ENCODE results near the gene ZIC5.

The ZIC5 gene

DNA sequence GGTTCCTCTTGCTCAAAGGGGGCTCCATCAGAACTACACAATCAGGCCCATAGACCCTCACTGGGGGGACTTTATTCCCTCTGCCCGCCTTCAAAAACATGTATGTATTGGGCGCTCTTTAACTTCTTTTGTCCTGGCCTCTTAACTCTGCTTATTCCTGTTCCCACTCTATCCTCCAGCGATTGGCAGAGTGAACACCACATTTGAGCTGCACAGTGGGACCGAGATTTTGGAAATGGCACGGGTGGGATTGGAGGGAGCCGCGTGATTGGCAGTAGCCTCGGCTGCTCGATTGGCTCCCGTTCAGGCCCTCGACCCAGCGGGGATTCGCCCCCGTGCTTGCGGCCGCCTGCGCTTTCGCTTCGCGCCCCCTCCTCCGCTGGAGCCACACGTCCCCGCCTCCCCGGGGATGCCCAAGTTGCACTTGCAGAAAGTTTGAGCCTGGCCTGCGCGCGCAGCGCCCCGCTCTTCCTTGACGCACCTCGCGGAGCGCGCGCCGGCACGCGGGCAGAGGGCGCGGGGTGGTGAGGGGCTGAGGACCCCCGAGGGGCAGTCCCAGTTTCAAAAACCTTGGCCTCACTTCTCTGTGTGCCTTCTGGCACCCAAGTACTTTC is at the start of gene ZIC5:
ZIC5 (minus strand) TSS at position 192 of the 614 bp plus-strand sequence; CDS start at position 28, 164 bp downstream.
- DNase-seq (ENCODE audit: low read depth) = no peak

- DNase-seq (ENCODE audit: low read depth) = no peak
These were observed 48.3 kb upstream of the ZIC5 start for GRCh38 chr13:100019780-100020356.

- DNase-seq (ENCODE audit: low read depth) = no peak
These were observed 43.1 kb upstream of the ZIC5 start for GRCh38 chr13:100014621-100015020.

GRCh38 chr13:99998261-99998660 is 26.7 kb upstream of the ZIC5 start:
- DNase-seq (ENCODE audit: low read depth) = no peak

DNA sequence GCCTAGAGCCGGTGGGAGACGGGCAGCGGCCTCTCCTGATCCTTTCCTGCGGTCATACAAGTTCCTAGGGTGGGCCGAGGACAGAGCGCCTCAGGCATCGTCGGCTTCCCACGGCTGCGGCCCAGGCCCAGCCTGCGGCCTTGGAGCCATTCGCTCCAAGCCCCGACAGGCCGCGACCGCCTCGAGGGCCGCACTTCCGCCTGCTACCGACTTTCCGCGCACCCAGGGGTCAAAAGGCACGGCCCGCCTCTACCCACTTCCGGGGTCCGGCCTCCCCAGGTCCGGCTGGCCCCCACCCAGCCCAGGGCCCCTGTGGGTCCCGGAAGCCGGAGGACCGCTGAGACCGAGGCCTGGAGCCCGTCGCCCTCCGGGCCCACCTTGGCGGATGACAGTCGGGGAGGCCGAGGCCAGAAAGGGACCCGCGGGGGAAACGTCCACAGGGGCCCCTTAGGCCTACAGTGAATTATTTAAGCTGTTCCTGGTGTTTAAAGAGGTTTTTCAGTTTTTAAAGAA is 26.2 kb upstream of the ZIC5 start:
- no peak for DNase-seq (ENCODE audit: low read depth)

- no peak for DNase-seq (ENCODE audit: low read depth)
These were observed 24.9 kb upstream of the ZIC5 start for GRCh38 chr13:99996381-99996973.

- DNase-seq (ENCODE audit: low read depth) = no peak
These were observed 24.2 kb upstream of the ZIC5 start for GRCh38 chr13:99995589-99996380.

DNA sequence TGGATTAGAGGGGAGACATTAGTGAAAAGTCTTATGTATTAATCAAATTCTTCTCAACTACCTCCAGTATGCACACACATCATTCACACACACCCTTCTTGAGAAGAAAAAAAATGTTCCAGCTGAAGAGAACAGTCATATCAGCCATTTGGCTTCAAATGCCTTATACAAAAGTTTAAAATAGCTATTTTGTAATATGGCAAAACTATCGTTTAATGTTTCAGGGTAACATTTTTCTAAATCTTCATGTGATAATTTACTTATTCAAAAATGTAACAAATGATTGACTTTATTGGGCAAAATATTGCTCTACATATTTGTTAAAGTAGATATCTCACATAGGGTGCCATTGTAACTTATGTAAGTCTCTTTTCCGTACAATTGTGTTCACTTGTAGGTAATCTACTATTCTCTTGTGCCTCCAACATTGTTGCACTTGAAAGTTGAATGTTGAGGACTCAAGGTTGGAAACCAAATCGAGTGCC is 23.6 kb upstream of the ZIC5 start:
- no peak for DNase-seq (ENCODE audit: low read depth)

GRCh38 chr13:99994638-99995020 is 23.1 kb upstream of the ZIC5 start:
- no peak for DNase-seq (ENCODE audit: low read depth)

DNA sequence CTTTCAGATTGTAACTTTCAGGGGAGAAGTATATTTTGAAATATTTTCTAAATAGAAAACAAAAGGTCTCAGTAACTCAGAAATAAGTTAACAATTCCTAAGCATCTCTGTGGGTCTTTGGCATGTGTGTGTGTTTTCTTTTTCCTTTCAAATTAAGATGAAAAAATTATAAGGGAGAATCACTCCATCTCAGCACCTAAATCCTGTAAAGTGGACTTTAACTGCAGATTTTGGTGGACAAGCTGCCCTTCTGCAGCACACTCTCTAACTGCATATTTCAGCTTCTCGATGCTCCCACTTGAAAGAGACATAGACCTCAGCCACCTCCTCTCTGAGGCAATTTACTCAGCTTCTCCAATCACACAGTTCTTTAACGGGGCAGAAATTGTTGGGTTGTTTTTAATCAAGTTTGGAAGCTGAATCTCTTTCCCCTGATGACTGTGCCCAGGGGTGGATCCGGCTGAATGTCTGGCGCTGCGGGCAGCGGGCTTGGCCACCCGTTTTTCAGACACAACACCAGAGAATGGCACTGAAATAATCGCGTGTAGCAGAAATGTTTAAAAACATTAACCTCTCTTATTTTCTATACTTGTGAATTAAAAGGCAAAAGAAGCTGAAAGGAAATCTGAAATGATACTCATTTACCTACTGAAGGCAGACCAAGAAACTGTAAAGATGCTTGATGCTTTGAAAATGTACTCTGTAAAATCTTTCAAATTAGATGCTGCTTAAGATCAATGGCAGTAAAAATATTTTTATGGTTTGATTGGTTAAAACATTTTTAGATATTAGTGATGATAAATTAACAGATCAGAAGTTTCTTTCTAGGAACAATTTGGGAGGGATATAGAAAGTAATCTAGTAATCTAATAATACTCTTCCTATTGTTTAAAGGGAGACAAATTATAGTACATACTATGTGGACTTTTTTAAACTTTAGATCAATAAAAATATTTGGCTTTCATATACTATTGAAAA is 22.4 kb upstream of the ZIC5 start:
- DNase-seq (ENCODE audit: low read depth) = no peak

GRCh38 chr13:99992949-99993351 is 21.4 kb upstream of the ZIC5 start:
- no peak for DNase-seq (ENCODE audit: low read depth)

DNA sequence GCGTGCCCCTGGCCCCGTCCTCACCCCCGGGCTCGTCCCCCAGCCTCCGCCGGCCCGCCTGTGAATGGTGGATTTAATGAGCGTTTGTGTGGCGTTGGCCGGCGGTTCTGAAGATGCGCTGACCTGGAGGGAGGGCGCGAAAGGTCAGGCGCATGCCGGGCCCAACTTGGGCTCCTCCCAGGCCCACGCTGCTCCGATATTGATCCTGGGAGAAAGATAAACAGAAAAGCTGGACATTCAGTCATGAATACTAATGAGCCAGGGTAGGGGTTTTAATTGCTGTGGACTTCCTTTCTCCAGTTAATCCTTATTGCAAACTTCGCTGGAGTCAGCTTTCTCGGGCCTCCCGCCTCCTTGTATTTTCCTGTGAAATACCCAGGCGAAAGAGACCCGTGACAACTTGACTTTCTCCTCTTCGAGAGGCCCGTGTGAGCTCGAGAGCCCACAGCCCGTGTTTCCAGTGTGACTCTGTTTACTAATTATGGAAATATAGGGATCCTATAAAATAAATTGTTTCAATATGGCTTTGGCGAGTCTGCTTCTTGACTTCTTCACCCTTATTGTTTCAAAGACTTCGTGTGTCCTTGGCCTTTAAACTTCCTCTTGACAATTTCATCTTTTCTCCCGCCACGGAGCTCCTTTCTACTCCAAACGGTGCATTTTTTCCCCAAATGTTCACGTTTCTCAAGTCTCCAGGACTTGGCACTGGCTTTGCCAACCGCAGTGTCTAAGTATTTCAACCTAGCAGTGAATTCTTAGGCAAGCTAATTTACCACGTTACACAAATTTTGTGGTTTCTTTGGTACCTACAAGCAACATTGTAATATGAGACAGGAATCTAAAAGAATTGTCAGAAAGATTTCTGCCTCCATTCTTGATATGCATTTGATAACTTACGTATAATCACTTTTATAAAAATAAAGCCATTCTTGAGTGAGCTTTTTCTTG is 20.5 kb upstream of the ZIC5 start:
- no peak for DNase-seq (ENCODE audit: low read depth)

DNA sequence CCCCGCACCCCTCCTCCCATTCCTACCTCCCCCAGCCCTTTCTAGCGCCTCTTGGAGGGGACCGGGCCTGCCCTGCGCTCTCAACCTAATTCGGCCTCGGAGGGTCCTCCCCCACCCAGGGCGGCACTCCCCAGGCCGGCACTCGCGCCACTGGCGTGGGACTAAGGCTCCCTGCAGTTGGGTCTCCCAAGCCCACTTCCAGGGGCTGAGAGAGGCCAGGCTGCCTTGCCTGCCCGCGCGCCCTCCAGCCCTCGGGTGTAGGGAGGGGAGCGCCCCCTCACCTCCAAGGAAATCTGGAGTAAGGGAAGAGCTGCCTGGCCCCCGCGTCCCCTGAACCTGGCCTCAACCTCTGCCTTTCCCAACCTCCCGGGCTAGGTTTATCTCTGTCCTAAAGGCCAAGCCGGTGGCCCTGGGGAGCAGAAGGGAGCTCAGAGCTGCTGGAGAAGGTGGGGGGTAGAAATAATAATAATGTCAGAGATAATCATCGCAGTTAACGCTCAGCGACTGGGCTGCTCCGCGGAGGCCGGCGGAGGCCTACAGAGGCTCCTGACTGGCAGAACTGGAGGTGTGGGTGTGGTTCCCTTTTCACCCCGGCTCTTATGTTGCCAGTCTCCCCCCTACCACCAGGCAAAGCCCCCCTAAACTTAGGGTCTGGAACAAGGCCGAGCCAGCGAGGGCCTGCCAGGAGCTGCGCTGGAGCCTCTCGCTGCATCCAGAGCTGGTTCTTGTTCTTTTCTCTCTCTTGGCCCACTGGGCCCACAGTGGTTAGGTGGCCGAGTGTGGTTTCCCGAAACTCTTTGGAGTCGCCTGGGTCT is 19.7 kb upstream of the ZIC5 start:
- no peak for DNase-seq (ENCODE audit: low read depth)

GRCh38 chr13:99990126-99990977 is 18.8 kb upstream of the ZIC5 start:
- no peak for DNase-seq (ENCODE audit: low read depth)

DNA sequence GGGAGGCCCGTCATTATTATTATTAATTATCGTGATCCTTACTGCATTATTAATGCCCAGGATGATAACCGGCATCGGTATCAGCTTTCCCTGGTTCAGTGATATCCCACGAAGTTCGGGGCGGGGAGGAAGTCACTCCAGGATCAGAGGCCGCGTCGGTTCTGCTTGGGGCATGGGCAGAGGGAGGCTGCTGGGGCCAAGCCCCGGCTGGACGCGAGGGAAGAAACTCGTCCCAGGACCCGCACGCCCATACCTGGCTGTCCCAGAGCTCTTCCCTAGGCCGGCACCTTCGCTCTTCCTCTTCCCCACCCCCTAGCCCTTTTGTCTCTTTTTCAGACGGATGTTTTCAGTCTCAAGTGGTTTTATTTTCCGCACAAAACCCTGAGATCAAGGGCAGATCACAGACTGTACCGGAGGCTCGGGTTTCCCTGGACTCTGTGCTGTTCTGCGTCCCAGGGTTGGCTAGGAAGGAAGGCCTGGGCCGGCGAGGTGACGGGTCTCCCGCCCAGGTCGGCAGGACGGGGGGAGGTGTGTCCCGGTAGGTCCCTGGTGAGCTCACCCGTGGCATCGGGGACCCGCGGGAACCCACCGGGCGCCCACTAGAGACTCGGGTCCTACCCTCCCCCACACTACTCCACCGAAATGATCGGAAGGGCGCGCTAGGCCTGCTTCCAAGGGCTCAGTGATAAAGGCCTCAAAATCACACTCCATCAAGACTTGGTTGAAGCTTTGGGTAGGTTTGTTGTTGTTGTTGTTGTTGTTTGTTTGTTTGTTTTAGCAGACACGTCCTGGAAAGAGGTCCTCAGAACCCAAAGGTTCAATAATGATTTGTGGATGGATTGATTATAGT is 17.9 kb upstream of the ZIC5 start:
- no peak for DNase-seq (ENCODE audit: low read depth)

DNA sequence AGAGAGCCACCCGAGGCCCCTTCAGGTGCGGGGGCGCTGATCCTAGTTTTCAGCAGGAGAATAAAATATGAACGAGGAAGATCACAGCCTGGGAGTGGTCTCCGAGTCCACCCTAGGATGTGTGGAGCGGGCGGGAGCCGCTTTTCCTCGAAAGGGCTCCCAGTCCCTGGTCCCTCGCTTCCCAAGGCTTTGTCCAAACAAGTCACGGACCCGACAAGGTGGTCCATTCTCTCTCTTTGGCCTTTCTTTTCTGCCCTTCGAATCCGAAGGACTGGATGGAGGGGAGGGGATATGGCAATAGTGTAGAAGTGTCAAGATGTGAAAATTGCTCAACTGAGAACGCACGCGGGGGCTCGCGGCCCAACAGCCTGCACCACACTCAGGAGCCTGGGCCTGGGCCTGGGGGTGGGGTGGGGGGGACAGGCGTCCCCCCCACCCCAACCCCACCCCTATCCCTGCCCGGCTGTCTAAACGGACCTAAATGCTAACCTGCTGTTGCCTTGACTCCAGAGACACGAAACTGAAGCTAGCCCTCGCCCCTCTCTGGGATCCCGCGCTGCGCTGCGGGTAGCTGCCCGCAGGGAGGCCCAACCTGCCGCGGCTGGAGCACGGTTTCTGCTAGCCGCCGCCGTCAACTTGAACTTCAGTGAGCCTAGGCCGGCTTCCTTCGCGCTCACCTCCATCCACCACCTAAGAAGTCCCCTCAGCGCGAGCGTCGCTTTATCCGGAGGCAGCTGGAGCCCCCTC is 17.1 kb upstream of the ZIC5 start:
- DNase-seq (ENCODE audit: low read depth) = no peak

Measured in CMK (cell line).